Activated CD4-positive, alpha-beta T cell treated with anti-CD3 and anti-CD28 coated beads, Interleukin-2, amount 50 U/mL, for 16 hours (primary cell): ENCODE results near the gene CELF5.
"Not testable (repeated sequence)": the region's sequence is repeated elsewhere in the genome, so short reads cannot be mapped to it uniquely, and the experiment has no call there.

Source experiments
- DNase-seq: peaks from one replicate; pipeline ENCODE4 v3.0.0-alpha.2; 2020

The CELF5 gene

DNA sequence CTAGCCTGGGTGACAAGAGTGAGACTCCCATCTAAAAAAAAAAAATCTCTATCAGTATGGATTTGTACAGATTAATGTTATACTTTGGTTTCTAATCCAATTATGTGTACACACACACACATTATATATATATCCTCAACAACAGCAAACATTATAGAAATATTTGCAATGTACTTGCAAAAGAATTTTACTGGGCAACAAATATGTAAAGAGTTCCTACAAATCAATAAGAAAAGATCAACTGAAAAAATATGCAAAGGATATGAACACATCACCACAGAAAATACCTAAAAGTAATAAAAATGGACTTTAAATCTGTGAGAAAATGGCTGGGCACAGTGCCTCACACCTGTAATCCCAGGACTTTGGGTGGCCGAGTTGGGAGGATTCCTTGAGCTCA, 101.0 kb downstream of the CELF5 start:
- no peak for DNase-seq

GRCh38 chr19:3328743-3329142, 104.3 kb downstream of the CELF5 start:
- DNase-seq, result no peak

- DNase-seq, result no peak
These were observed 105.6 kb downstream of the CELF5 start for GRCh38 chr19:3330047-3330446.

GRCh38 chr19:3332232-3332631, 107.8 kb downstream of the CELF5 start:
- DNase-seq, result not testable (repeated sequence)

DNA sequence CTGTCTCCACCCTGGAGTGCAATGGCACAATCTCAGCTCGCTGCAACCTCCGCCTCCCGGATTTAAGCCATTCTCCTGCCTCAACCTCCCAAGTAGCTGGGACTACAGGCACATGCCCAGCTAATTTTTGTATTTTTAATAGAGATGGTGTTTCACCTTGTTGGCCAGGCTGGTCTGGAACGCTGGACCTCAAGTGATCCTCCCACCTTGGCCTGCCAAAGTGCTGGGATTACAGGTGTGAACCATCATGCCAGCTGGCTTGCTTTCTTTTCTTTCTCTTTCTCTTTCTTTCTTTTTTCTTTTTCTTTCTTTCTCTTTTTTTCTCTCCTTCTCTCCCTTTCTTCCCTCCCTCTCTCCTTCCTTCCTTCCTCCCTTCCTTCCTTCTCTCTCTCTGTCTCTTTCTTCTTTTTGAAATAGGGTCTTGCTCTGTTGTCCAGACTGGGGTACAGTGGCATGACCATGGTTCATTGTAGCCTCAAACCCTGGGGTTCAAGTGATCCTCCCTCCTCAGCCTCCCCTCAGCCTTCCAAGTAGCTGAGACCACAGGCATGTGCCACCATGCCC, 108.6 kb downstream of the CELF5 start:
- no peak for DNase-seq

DNA sequence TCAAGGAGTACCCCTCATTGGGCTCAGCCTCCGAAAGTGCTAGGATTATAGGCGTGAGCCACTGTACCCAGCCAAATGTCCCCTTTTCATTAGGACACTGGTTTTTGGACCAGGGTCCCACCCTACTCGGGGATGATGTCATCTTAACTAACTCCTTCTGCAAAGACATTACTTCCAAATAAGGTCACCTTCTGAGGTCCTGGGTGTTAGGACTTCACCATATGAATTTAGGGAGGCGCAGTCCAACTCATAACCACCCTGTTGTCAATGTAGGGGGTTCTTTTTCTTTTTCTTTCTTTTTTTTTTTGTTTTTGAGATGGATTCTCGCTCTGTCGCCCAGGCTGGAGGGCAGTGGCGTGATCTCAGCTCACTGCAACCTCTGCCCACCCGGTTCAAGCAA, 109.2 kb downstream of the CELF5 start:
- no peak for DNase-seq

GRCh38 chr19:3334749-3335430, 110.4 kb downstream of the CELF5 start:
- not testable (repeated sequence) for DNase-seq

- DNase-seq, result no peak
These were observed 111.2 kb downstream of the CELF5 start for GRCh38 chr19:3335431-3336350.

DNA sequence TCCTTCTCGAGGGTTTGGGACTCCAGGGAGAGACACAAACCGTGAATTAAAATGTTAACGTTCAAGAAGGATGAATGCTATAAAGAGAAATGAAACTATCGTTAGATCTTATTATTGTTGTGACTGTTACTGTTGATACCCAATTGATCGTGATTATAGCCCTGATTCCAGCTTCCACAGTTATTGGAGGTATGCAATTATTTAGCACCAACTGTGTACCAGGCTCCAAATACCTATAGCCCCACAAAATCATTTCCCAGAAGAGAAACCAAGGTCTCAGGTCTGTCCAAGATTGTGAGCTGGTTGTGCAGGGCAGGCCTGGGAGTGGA, 111.9 kb downstream of the CELF5 start:
- DNase-seq, result no peak

DNA sequence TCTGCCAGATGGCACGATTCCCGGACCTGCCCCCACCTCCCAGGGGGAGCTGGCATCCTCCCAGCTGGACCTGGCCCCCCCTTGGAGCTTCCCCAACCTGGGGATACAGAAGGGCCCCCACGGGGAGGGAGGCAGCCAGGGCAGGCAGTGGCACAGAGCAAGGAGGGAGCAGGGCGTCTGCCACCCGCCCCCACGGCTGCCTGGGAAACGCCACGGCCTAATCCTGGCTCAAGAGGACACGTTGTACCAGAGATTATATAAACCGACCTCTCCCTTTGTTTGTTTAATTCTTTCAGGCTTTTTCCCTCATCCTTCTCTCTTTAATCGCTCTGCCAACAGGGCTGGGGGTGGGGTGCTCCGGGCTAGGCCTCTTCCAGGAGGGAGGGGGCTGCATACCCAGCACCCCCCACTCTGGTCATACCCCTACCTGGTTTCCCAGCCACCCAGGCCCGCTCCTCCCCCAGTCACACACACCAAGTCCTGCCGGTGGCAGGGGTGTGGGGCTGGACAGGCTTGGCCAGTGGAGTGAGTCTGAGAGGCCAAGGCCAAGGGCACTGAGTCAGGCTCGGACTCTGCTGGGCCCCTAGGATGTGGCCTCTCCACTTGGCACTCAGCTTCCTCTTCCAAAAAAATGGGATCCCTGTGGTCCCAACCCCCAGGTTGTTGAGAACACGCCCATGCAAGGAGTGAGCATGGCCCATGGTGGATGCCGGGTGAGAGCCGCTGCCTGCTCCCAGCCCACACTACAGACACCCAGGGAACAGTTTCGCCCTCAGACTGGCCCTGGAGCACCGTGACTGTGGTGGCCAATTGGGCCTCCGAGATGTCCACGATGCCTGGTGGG, 112.4 kb downstream of the CELF5 start:
- DNase-seq, result no peak

- DNase-seq, result peak; percentile 37
These were observed 114.2 kb downstream of the CELF5 start for GRCh38 chr19:3338541-3339181.

DNA sequence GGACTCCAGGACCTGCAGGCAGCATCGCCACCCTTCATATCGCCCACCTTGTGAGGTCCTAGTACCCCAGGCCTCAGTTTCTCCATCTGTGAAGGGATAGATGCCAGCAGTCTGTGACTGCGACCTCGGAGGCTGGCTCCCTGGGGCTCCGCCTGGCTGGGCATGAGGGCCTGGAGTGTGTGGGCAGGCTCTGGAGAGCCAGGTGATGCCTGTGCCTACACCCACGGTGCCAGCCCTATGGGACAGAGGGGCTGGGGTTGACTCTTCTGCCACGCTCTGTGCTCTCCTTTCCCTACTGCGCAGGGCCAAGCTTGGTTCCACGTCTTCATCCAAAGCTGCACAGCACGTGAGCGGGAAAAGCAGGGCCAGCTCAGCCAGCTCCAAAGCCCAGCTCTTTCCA, 115.9 kb downstream of the CELF5 start:
- DNase-seq, result no peak

- DNase-seq, result no peak
These were observed 117.8 kb downstream of the CELF5 start for GRCh38 chr19:3342246-3342645.

- DNase-seq, result not testable (repeated sequence)
These were observed 118.5 kb downstream of the CELF5 start for GRCh38 chr19:3342962-3343361.

DNA sequence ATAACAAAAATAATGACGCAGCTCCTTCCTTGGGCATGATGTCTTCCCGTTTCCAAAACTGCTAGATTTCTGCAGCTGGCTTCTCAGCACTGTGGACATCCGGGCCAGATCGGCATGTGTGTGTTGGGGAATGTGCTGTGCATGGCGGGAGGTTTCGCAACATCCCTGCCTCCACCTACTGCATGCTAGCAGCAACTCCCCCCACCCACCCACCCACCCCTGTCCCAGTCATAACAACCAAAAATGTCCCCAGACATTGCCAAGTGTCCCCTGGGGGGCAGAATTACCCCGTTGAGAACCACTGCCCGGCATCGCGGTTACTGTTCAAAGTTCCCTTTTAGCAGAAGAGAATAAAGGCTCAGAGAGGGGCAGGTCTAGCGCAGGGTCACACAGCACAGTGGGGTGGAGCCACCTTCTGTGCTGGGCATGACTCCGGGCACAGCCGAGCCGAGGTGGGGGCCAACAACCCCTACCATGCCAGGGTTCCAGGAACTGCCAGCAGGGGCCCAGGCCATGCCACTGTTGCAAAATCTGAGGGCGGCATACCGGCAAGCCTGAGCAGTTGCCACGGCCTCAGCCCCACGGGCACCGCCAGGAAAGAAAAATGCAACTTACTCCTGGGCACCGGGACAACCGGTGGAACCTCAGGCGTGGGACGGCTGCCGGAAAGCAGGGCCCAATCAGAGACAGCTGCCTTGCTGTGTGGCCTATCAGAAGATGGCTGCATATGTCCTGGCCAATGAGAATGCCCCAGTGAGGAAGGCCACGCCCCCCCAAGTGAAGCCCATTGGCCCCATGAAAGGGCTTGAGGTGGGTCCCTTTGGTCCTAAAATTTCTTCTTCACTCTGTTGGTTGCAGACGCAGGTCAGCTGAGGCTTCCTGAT, 119.4 kb downstream of the CELF5 start:
- DNase-seq, result peak; percentile 50

GRCh38 chr19:3344608-3345598, 120.4 kb downstream of the CELF5 start:
- DNase-seq, result no peak

DNA sequence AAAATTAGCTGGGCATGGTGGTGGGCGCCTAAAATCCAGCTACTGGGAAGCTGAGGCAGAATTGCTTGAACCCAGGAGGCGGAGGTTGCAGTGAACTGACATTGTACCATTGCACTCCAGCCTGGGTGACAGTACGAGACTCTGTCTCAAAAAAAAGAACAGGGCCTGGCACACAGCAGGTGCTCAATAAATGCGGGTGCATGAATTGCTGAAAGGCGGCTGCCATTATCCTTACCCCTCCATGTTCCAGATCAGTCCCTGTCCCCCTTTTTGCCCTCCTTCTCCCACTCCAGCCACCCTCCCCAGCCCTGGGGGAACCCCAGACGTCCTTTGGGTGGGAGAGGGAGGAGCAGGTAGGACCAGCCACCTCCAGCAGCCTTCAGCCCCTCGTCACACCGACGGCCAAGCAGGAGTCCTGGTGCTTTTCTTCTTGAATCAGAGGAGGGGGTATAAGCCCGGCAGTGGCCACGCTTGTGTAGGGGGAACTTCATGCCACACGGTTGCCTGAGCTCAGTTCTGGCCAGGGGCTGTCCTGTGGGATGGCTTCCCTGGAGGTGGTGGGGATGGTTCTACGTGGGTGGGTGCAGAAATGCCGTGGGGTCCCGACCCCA, 121.5 kb downstream of the CELF5 start:
- no peak for DNase-seq
